H1 (cell line): ENCODE results near the gene STX18. TPM values are rescaled to one million over a fixed set of nuclear protein-coding genes. Genes with fewer than 3 reads are reported as not detected.

ENCODE experiments used
- CTCF ChIA-PET: fragments of 300-600 bp; sonication (Branson Sonifier 250); formaldehyde crosslinking; loops from one replicate; lab custom pipeline; 2021; ENCODE audit not compliant: partially characterized antibody; lab: Charles Lee
- POLR2A ChIA-PET: fragments of 300-600 bp; sonication (Branson Sonifier 250); formaldehyde crosslinking; loops from one replicate; lab custom pipeline; 2021; ENCODE audit warnings: inconsistent platforms; ENCODE audit not compliant: partially characterized antibody; lab: Charles Lee
- DNase-seq, 2 experiments: peaks; one replicate each; pipeline versions ENCODE4 v3.0.0 to v3.0.0-alpha.2; 2010 to 2022; ENCODE audit warnings: low spot score in 2 of 2, low read depth in 1 of 2, mixed read lengths in 1 of 2
- FAIRE-seq: peaks from 2 replicates; lab custom pipeline; 2011; peaks lifted over from hg19 to GRCh38; lab: Jason Lieb, UNC
- H2AFZ ChIP-seq: 2 replicates; pipeline ENCODE4 v1.8.1; 2012; ENCODE audit warnings: low read length, inconsistent platforms
- H2AK5ac ChIP-seq: 2 replicates; pipeline ENCODE4 v1.6.1; 2013; ENCODE audit warnings: low read depth, low read length
- H2BK120ac ChIP-seq: replicated peaks from 2 replicates; pipeline ENCODE3; 2013; ENCODE audit warnings: low read depth, low read length, inconsistent platforms
- H2BK12ac ChIP-seq: 2 replicates; pipeline ENCODE4 v1.6.1; 2013; ENCODE audit warnings: low read depth, low read length
- H2BK15ac ChIP-seq: 2 replicates; pipeline ENCODE4 v1.6.1; 2013; ENCODE audit warnings: low read length
- H2BK20ac ChIP-seq: 2 replicates; pipeline ENCODE4 v1.6.1; 2013; ENCODE audit warnings: low read length
- H2BK5ac ChIP-seq: 2 replicates; pipeline ENCODE4 v1.6.1; 2013; ENCODE audit warnings: low read depth, low read length
- H3K14ac ChIP-seq: 2 replicates; pipeline ENCODE4 v1.6.1; 2013; ENCODE audit warnings: inconsistent platforms; ENCODE audit not compliant: insufficient read length
- H3K18ac ChIP-seq: 2 replicates; pipeline ENCODE4 v1.6.1; 2013; ENCODE audit warnings: low read length; ENCODE audit errors: extremely low read depth
- H3K23ac ChIP-seq: 2 replicates; pipeline ENCODE4 v1.6.1; 2013; ENCODE audit warnings: inconsistent platforms; ENCODE audit not compliant: insufficient read length
- H3K23me2 ChIP-seq: 2 replicates; pipeline ENCODE4 v1.6.1; 2013; ENCODE audit warnings: low read depth, low read length
- H3K27ac ChIP-seq: 2 replicates; pipeline ENCODE4 v1.6.1; 2011; ENCODE audit warnings: low read depth, low read length, inconsistent platforms
- H3K27me3 ChIP-seq, 4 experiments: replicated peaks in 1 of 4; 1 replicate in 1 of 4; 2 replicates in 3 of 4; pipeline versions ENCODE4 v1.6.1 to v1.8.1; 2011 to 2013; ENCODE audit warnings: low read length in 3 of 4, mild to moderate bottlenecking in 3 of 4, inconsistent platforms in 2 of 4, mixed read lengths in 2 of 4, moderate library complexity in 1 of 4; ENCODE audit not compliant: control insufficient read depth in 3 of 4, insufficient read depth in 3 of 4; ENCODE audit errors: extremely low read depth in 1 of 4
- H3K36me3 ChIP-seq, 4 experiments: 2 replicates each; pipeline versions ENCODE4 v1.6.1 to v1.8.1; 2011 to 2013; ENCODE audit warnings: mild to moderate bottlenecking in 4 of 4, low read length in 3 of 4, moderate library complexity in 2 of 4, control low read depth in 1 of 4, inconsistent platforms in 1 of 4; ENCODE audit not compliant: insufficient read depth in 4 of 4, control insufficient read depth in 2 of 4
- H3K4ac ChIP-seq: replicated peaks from 2 replicates; pipeline ENCODE3; 2013; ENCODE audit warnings: low read length, low read depth, mixed read lengths, inconsistent platforms; ENCODE audit not compliant: insufficient read length
- H3K4me1 ChIP-seq, 4 experiments: replicated peaks in 1 of 4; 1 replicate in 1 of 4; 2 replicates in 3 of 4; pipeline versions ENCODE4 v1.6.1 to v1.8.1; 2011 to 2013; ENCODE audit warnings: low read length in 3 of 4, inconsistent platforms in 2 of 4, mixed read lengths in 1 of 4; ENCODE audit not compliant: insufficient read depth in 4 of 4, control insufficient read depth in 3 of 4
- H3K4me2 ChIP-seq, 2 experiments: 2 replicates each; pipeline versions ENCODE4 v1.6.1 to v1.8.1; 2011 to 2013; ENCODE audit warnings: low read depth in 2 of 2, low read length in 2 of 2, control low read depth in 1 of 2, inconsistent platforms in 1 of 2, mild to moderate bottlenecking in 1 of 2; ENCODE audit not compliant: insufficient read depth in 1 of 2
- H3K4me3 ChIP-seq, 4 experiments: fragments of 200-600, 300-600 bp in 1 of 4; sonication (generic), shearing (Covaris generic), sonication (Bioruptor Twin) in 1 of 4; 2 replicates each; pipeline versions ENCODE4 v1.5.1 to v1.8.1; 2011 to 2016; ENCODE audit warnings: low read length in 4 of 4, low read depth in 3 of 4, control low read depth in 2 of 4, inconsistent platforms in 2 of 4, mild to moderate bottlenecking in 2 of 4, mixed read lengths in 1 of 4, moderate library complexity in 1 of 4; ENCODE audit not compliant: insufficient read depth in 2 of 4; ENCODE audit errors: extremely low read depth in 1 of 4
- H3K56ac ChIP-seq: replicated peaks from 2 replicates; pipeline ENCODE3; 2013; ENCODE audit warnings: low read depth, mild to moderate bottlenecking, mixed read lengths, low read length, inconsistent platforms; ENCODE audit not compliant: insufficient read length
- H3K79me1 ChIP-seq: 2 replicates; pipeline ENCODE4 v1.6.1; 2013; ENCODE audit warnings: low read depth, low read length, control low read depth
- H3K79me2 ChIP-seq, 2 experiments: 2 replicates each; pipeline versions ENCODE4 v1.6.1 to v1.8.1; 2012 to 2013; ENCODE audit warnings: low read length in 2 of 2, mild to moderate bottlenecking in 2 of 2, inconsistent platforms in 1 of 2; ENCODE audit not compliant: insufficient read depth in 2 of 2, control insufficient read depth in 1 of 2
- H3K9ac ChIP-seq, 4 experiments: replicated peaks in 1 of 4; 1 replicate in 1 of 4; 2 replicates in 3 of 4; pipeline versions ENCODE4 v1.6.1 to v1.8.1; 2011 to 2013; ENCODE audit warnings: low read depth in 3 of 4, low read length in 3 of 4, control low read depth in 2 of 4, mild to moderate bottlenecking in 2 of 4, moderate library complexity in 2 of 4, inconsistent platforms in 1 of 4; ENCODE audit errors: extremely low read depth in 1 of 4
- H3K9me3 ChIP-seq, 2 experiments: 2 replicates each; pipeline versions ENCODE4 v1.6.1 to v1.8.1; 2012 to 2013; ENCODE audit warnings: mild to moderate bottlenecking in 2 of 2, moderate library complexity in 2 of 2, control low read depth in 1 of 2, inconsistent platforms in 1 of 2, low read depth in 1 of 2, low read length in 1 of 2, mixed read lengths in 1 of 2; ENCODE audit not compliant: insufficient read depth in 2 of 2
- H4K20me1 ChIP-seq, 2 experiments: replicated peaks in 1 of 2; 2 replicates each; pipeline versions ENCODE3 to v1.8.1; 2011 to 2013; ENCODE audit warnings: inconsistent platforms in 2 of 2, low read length in 2 of 2, mild to moderate bottlenecking in 1 of 2; ENCODE audit not compliant: insufficient read depth in 2 of 2, control insufficient read depth in 1 of 2
- H4K5ac ChIP-seq: 2 replicates; pipeline ENCODE4 v1.6.1; 2013; ENCODE audit warnings: low read length, low read depth, mixed read lengths, inconsistent platforms; ENCODE audit not compliant: insufficient read length
- H4K8ac ChIP-seq: 2 replicates; pipeline ENCODE4 v1.8.0; 2013; ENCODE audit warnings: mild to moderate bottlenecking, moderate library complexity, low read length, inconsistent platforms; ENCODE audit not compliant: insufficient read depth; ENCODE audit errors: extremely low read depth
- H4K91ac ChIP-seq: replicated peaks from 2 replicates; pipeline ENCODE3; 2013; ENCODE audit warnings: low read length, mixed read lengths, inconsistent platforms; ENCODE audit not compliant: insufficient read length
- EP300 ChIP-seq, 2 experiments: IDR thresholded peaks; 1 replicate in 1 of 2; 2 replicates in 1 of 2; pipeline ENCODE4 v1.6.1; 2011 to 2012; ENCODE audit warnings: low read depth in 2 of 2, low read length in 2 of 2, mild to moderate bottlenecking in 2 of 2, borderline replicate concordance in 1 of 2, inconsistent platforms in 1 of 2, moderate library complexity in 1 of 2
- TCF12 ChIP-seq: IDR thresholded peaks from 2 replicates; pipeline ENCODE4 v1.6.1; 2011; ENCODE audit warnings: low read depth, mild to moderate bottlenecking, low read length
- TEAD4 ChIP-seq: IDR thresholded peaks from 2 replicates; pipeline ENCODE4 v1.6.1; 2012; ENCODE audit warnings: low read depth, low read length, inconsistent platforms, mixed read lengths
- WGBS, 2 experiments: shearing (Covaris generic) in 1 of 2; methylation state at CpG; one replicate each; pipeline versions ENCODE4 v1.1.6 to v1.1.7; 2013 to 2015; ENCODE audit warnings: low lambda C conversion rate in 2 of 2, mixed read lengths in 2 of 2, inconsistent platforms in 1 of 2, low coverage in 1 of 2, missing lambda C conversion rate in 1 of 2; ENCODE audit not compliant: insufficient replicate concordance in 2 of 2, insufficient coverage in 1 of 2, insufficient read length in 1 of 2; ENCODE audit errors: extremely low coverage in 1 of 2, missing lambda C conversion rate in 1 of 2; 5-methylcytosine and 5-hydroxymethylcytosine counted together
- polyA plus RNA-seq, 7 experiments: library from polyadenylated mRNA; depleted of rRNA in 3 of 7; stranded (reverse) in 5 of 7; unstranded in 2 of 7; fragments of >200 nt in 5 of 7; fragments of 200-250 nt in 2 of 7; gene quantifications; 1 replicate in 5 of 7; 2 replicates in 1 of 7; 4 replicates in 1 of 7; pipeline versions ENCODE4 v1.2.1 to v1.2.3, GENCODE V29; 2011 to 2013; ENCODE audit warnings: missing spikeins in 2 of 7, mixed read lengths in 2 of 7
- total RNA-seq: library from RNA; stranded (reverse); fragmentation: NEBNext Ultra II Directional; extraction: Animal tissue kit (Norgen Biotek cat#: 25700); gene quantifications from 2 replicates; pipeline ENCODE4 v1.2.1, GENCODE V29; 2021
- TF ChIP-seq, protein P1 (sequence below): IDR thresholded peaks from 2 replicates; pipeline ENCODE4 v1.6.1; 2012; ENCODE audit warnings: inconsistent platforms

STX18 gene
- total and polyA plus RNA-seq, 2 of the 8 experiments (the other 6 are each of a cell fraction or from before 2014, with no cell fraction given), result 14.6 to 18.3 TPM

DNA sequence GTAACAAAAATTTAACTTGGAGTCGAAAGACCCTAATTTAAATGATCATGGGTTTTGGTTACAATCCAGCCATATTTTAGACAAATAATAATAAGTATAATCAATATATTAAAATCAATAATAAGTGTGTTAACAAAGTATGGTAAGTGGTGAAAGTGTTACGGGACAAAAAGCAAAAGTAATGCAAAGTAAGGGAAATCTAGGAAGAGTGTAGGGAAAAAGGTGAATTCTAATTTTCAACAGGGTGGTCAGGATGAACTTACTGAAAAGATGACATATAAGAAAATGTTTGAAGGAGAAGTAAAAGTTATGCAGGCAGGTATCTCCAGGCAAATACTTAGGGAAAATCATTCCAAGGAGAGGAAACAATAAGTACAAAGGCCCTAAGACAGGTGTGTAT, 32.3 kb downstream of the STX18 start:
- peaks cover 0 to 4% of the 10 kb centered on the region in 2 experiments for H4K20me1 ChIP-seq
- POLR2A ChIA-PET, result no interaction called here
- 90% methylated on average over 2 of the region's 2 CpGs; no CpG with 5 or more reads in 1 of the 2 experiments for WGBS, 2 experiments
- TF ChIP-seq, protein P1, sequence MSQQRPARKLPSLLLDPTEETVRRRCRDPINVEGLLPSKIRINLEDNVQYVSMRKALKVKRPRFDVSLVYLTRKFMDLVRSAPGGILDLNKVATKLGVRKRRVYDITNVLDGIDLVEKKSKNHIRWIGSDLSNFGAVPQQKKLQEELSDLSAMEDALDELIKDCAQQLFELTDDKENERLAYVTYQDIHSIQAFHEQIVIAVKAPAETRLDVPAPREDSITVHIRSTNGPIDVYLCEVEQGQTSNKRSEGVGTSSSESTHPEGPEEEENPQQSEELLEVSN, result no peak
- TF ChIP-seq EP300 (IDR thresholded peaks at IDR 0.05; ENCODE audit: borderline replicate concordance in 1 of 2, low read depth in 2 of 2, low read length in 2 of 2), result no peak
- no peak for TF ChIP-seq TEAD4
- TF ChIP-seq TCF12, result no peak

More for the DNA sequence above, 32.3 kb downstream of the STX18 start:
- H2BK12ac ChIP-seq, result no peak overlapping the region
- no peak overlapping the region for H3K4me3 ChIP-seq
- FAIRE-seq, result no peak
- no peak overlapping the region for H3K9ac ChIP-seq
- no peak overlapping the region for H3K23ac ChIP-seq
- no peak overlapping the region for H3K4ac ChIP-seq
- no peak overlapping the region for H2AK5ac ChIP-seq
- no peak overlapping the region for H4K5ac ChIP-seq
- no peak overlapping the region for H3K14ac ChIP-seq
- no peak overlapping the region for H4K8ac ChIP-seq
- no peaks in the 10 kb centered on the region for H3K4me1 ChIP-seq
- no peak overlapping the region for H3K56ac ChIP-seq
- no peak overlapping the region for H4K91ac ChIP-seq
- no peaks in the 10 kb centered on the region for H3K36me3 ChIP-seq
- no peak overlapping the region for H2BK20ac ChIP-seq
- no peak overlapping the region for H3K4me2 ChIP-seq
- H3K27ac ChIP-seq, result no peak overlapping the region
- CTCF ChIA-PET, result interaction anchor here (7.3 kb wide), 1 partner anchor 13 kb away, joined by 86 read pairs; no protein-coding TSS in a partner anchor
- H3K79me2 ChIP-seq, result peaks cover 0 to 2% of the 10 kb centered on the region in 2 experiments; a peak in 1 of 4 replicates
- H3K27me3 ChIP-seq, result no peaks in the 10 kb centered on the region
- no peak for DNase-seq
- H3K79me1 ChIP-seq, result peaks cover 3% of the 10 kb centered on the region; the same call in 1 of the 2 replicates
- H2BK5ac ChIP-seq, result no peak overlapping the region
- H3K18ac ChIP-seq, result no peak overlapping the region
- H3K23me2 ChIP-seq, result no peaks in the 10 kb centered on the region
- H2AFZ ChIP-seq, result no peak overlapping the region
- no peaks in the 10 kb centered on the region for H3K9me3 ChIP-seq
- H2BK15ac ChIP-seq, result no peak overlapping the region
- H2BK120ac ChIP-seq, result no peak overlapping the region
